Measurements from ENCODE around the gene ITGB3BP.

Gene ITGB3BP

DNA sequence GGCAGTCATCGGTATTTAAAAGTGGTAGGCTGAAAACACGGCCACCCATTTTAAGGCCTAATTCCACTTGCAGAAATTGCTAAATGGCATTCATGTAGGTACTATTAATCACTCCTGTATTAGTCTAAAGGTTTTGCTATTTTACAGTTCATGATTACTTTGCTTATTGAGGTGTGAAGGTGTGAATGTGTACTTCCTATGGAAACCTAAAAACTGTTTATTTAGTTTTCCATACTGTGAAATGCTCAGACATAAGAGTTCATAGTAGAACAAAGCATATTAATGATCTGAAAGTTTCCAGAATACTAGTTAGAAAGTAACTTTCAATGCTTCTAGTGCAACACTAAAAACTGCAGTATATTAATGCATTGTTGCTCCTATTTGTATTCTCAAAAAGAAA, 69.8 kb downstream of the ITGB3BP start:
- H3K4me3 ChIP-seq (ENCODE audit: insufficient read depth, low read length, poor library complexity, severe bottlenecking), result no peak overlapping the region
- no peak overlapping the region for H3K9ac ChIP-seq (ENCODE audit: low read length)
- H3K36me3 ChIP-seq (ENCODE audit: low read length), result peaks cover 14% of the 10 kb centered on the region
- H3K27ac ChIP-seq (ENCODE audit: low read depth, low read length), result no peak overlapping the region
- H3K9me2 ChIP-seq (replicated peaks; ENCODE audit: insufficient read depth, low read length), result no peaks in the 10 kb centered on the region
- peaks cover 20% of the 10 kb centered on the region; the same call in 1 of the 2 replicates for H3F3A ChIP-seq (ENCODE audit: insufficient read depth)
- no peaks in the 10 kb centered on the region for H4K20me1 ChIP-seq (ENCODE audit: low read depth, low read length)
- no peaks in the 10 kb centered on the region for H3K79me2 ChIP-seq (ENCODE audit: insufficient read depth, low read length)
- no peak overlapping the region for H3K4me2 ChIP-seq (ENCODE audit: low read depth, low read length, poor library complexity, severe bottlenecking)
- no peaks in the 10 kb centered on the region for H3K9me3 ChIP-seq (ENCODE audit: insufficient read depth, low read length)
- no peak overlapping the region for H2AFZ ChIP-seq (ENCODE audit: low read depth, low read length, severe bottlenecking)
- H3K27me3 ChIP-seq (ENCODE audit: low read length), result no peaks in the 10 kb centered on the region
- TF ChIP-seq, protein P1, sequence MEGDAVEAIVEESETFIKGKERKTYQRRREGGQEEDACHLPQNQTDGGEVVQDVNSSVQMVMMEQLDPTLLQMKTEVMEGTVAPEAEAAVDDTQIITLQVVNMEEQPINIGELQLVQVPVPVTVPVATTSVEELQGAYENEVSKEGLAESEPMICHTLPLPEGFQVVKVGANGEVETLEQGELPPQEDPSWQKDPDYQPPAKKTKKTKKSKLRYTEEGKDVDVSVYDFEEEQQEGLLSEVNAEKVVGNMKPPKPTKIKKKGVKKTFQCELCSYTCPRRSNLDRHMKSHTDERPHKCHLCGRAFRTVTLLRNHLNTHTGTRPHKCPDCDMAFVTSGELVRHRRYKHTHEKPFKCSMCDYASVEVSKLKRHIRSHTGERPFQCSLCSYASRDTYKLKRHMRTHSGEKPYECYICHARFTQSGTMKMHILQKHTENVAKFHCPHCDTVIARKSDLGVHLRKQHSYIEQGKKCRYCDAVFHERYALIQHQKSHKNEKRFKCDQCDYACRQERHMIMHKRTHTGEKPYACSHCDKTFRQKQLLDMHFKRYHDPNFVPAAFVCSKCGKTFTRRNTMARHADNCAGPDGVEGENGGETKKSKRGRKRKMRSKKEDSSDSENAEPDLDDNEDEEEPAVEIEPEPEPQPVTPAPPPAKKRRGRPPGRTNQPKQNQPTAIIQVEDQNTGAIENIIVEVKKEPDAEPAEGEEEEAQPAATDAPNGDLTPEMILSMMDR (IDR thresholded peaks at IDR 0.05; ENCODE audit: insufficient read depth, low read length, poor library complexity, severe bottlenecking), result no peak

DNA sequence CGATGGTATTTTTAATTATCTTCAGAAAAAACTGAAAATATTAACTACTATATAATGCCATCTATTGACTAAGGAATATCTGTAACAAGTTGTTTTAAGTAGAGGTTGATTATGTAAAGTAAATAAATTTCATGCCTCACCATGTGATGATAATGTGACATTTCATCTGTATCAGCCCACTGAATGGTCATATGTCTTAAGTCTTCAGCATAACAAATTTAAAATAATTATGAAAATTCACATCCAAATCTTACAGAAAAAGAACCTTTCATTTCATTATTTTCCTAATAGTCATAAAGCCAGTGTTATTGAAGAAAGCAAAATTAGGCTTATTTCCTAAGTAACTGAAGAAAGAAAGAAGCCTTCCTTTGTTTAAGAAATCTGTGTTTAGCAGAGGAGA, 72.6 kb downstream of the ITGB3BP start:
- TF ChIP-seq, protein P1 (IDR thresholded peaks at IDR 0.05; ENCODE audit: insufficient read depth, low read length, poor library complexity, severe bottlenecking), result no peak
- no peak for TF ChIP-seq EZH2phosphoT487 (conservative IDR thresholded peaks at IDR 0.05; ENCODE audit: low read length)
- H3K27me3 ChIP-seq (ENCODE audit: low read length), result no peaks in the 10 kb centered on the region
- H3K79me2 ChIP-seq (ENCODE audit: insufficient read depth, low read length), result no peaks in the 10 kb centered on the region
- no peaks in the 10 kb centered on the region for H3K9me3 ChIP-seq (ENCODE audit: insufficient read depth, low read length)
- H2AFZ ChIP-seq (ENCODE audit: low read depth, low read length, severe bottlenecking), result no peak overlapping the region
- no peaks in the 10 kb centered on the region for H4K20me1 ChIP-seq (ENCODE audit: low read depth, low read length)
- no peak overlapping the region for H3K9ac ChIP-seq (ENCODE audit: low read length)
- H3K36me3 ChIP-seq (ENCODE audit: low read length), result peaks cover 14% of the 10 kb centered on the region
- no peak overlapping the region for H3K4me3 ChIP-seq (ENCODE audit: insufficient read depth, low read length, poor library complexity, severe bottlenecking)
- no peak overlapping the region for H3K4me2 ChIP-seq (ENCODE audit: low read depth, low read length, poor library complexity, severe bottlenecking)
- peaks cover 20% of the 10 kb centered on the region; the same call in 1 of the 2 replicates for H3F3A ChIP-seq (ENCODE audit: insufficient read depth)
- H3K9me2 ChIP-seq (replicated peaks; ENCODE audit: insufficient read depth, low read length), result no peaks in the 10 kb centered on the region
- no peak overlapping the region for H3K27ac ChIP-seq (ENCODE audit: low read depth, low read length)

DNA sequence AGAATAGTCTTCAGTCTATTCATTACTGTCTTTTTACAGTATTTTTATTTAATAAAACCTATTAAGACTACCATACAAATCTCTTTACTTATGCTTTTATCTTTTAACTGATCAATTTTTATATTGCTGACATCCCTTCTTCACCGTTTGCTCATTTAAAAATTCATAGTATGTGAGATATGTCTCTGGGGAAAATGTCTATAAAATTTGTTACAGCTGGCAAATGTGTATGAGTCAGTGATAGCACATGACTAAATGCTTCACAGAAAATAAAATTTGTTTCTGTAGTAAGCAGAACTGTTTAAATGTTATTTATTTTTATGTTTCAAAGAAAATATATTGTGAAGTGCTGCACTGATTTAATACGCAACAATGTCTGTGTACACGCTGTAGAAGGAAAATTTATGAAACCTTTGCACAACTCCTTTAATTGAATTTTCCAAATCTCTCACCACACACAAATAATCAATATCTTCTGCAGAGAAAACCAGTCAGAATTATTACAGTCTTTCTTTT, 74.2 kb downstream of the ITGB3BP start:
- Histone ChIP-seq H3K9me2 (replicated peaks; ENCODE audit: insufficient read depth, low read length) (no peaks in the 10 kb centered on the region), H3K4me3 (ENCODE audit: insufficient read depth, low read length, poor library complexity, severe bottlenecking) (no peak overlapping the region), H3K79me2 (ENCODE audit: insufficient read depth, low read length) (no peaks in the 10 kb centered on the region), H2AFZ (ENCODE audit: low read depth, low read length, severe bottlenecking) (no peak overlapping the region), H3K4me2 (ENCODE audit: low read depth, low read length, poor library complexity, severe bottlenecking) (no peak overlapping the region), H3K27me3 (ENCODE audit: low read length) (no peaks in the 10 kb centered on the region), H3K27ac (ENCODE audit: low read depth, low read length) (no peak overlapping the region), H3K9me3 (ENCODE audit: insufficient read depth, low read length) (no peaks in the 10 kb centered on the region), H3K9ac (ENCODE audit: low read length) (no peak overlapping the region), H4K20me1 (ENCODE audit: low read depth, low read length) (no peaks in the 10 kb centered on the region), H3K36me3 (ENCODE audit: low read length) (peaks cover 14% of the 10 kb centered on the region), H3F3A (ENCODE audit: insufficient read depth) (peaks cover 15% of the 10 kb centered on the region; the same call in 1 of the 2 replicates)
- TF ChIP-seq EZH2phosphoT487 (conservative IDR thresholded peaks at IDR 0.05; ENCODE audit: low read length), result no peak
- TF ChIP-seq, protein P1 (IDR thresholded peaks at IDR 0.05; ENCODE audit: insufficient read depth, low read length, poor library complexity, severe bottlenecking), result no peak
